Caco-2 (cell line): Measurements from ENCODE around the gene ACAN. TPM values are rescaled to one million over a fixed set of nuclear protein-coding genes. Genes with fewer than 3 reads are reported as not detected.

Experiments
- BruUV-seq: library from RNA; stranded (reverse); fragments of 400-500 nt; replicated peaks from 2 replicates; lab custom pipeline; 2021; lab: Mats Ljungman, UMichigan
- CTCF ChIA-PET: fragments of 300-600 bp; sonication (Branson Sonifier 250); formaldehyde crosslinking; loops from one replicate; lab custom pipeline; 2022; ENCODE audit warnings: antibody characterized with exemption; lab: Charles Lee
- POLR2A ChIA-PET: fragments of 300-600 bp; sonication (Branson Sonifier 250); formaldehyde crosslinking; loops from one replicate; lab custom pipeline; 2022; ENCODE audit warnings: antibody characterized with exemption; lab: Charles Lee
- DNase-seq, 2 experiments: peaks; one replicate each; pipeline versions ENCODE4 v3.0.0 to v3.0.0-alpha.2; 2020 to 2022
- H3K27me3 ChIP-seq: replicated peaks from 2 replicates; pipeline ENCODE4 v1.6.0; 2011; ENCODE audit warnings: low read length; ENCODE audit not compliant: control insufficient read depth, insufficient read depth
- H3K36me3 ChIP-seq: 2 replicates; pipeline ENCODE4 v1.5.1; 2011; ENCODE audit warnings: low read length; ENCODE audit not compliant: control insufficient read depth, insufficient read depth
- H3K4me1 ChIP-seq: fragments of 250-450 bp; sonication (Bioruptor Pico); 2 replicates; pipeline ENCODE4 v1.5.1; 2020; ENCODE audit warnings: mild to moderate bottlenecking
- H3K4me3 ChIP-seq: 2 replicates; pipeline ENCODE4 v1.5.1; 2011; ENCODE audit warnings: low read depth, mild to moderate bottlenecking, control low read depth, low read length
- H3K9me3 ChIP-seq: fragments of 250-450 bp; sonication (Bioruptor Pico); 2 replicates; pipeline ENCODE4 v1.5.1; 2020; ENCODE audit warnings: mild to moderate bottlenecking, moderate library complexity
- H3K27ac Mint-ChIP-seq: one replicate; pipeline ENCODE4 v1.8.0; 2022; ENCODE audit warnings: mixed read lengths; ENCODE audit not compliant: unreplicated experiment
- H3K27me3 Mint-ChIP-seq: one replicate; pipeline ENCODE4 v1.8.0; 2022; ENCODE audit warnings: mixed read lengths; ENCODE audit not compliant: insufficient read depth, unreplicated experiment
- H3K36me3 Mint-ChIP-seq: one replicate; pipeline ENCODE4 v1.8.0; 2022; ENCODE audit warnings: mild to moderate bottlenecking, mixed read lengths; ENCODE audit not compliant: insufficient read depth, unreplicated experiment
- H3K4me1 Mint-ChIP-seq: one replicate; pipeline ENCODE4 v1.8.0; 2022; ENCODE audit warnings: low read depth, mixed read lengths; ENCODE audit not compliant: unreplicated experiment
- H3K4me3 Mint-ChIP-seq: one replicate; pipeline ENCODE4 v1.8.0; 2022; ENCODE audit warnings: mild to moderate bottlenecking, moderate library complexity, mixed read lengths; ENCODE audit not compliant: unreplicated experiment
- H3K9me3 Mint-ChIP-seq: one replicate; pipeline ENCODE4 v1.8.0; 2022; ENCODE audit warnings: mixed read lengths; ENCODE audit not compliant: unreplicated experiment
- intact Hi-C: fragments of 100-400 bp; cut with micrococcal nuclease; formaldehyde crosslinking; loops from one replicate; pipeline ENCODE4 v1.10.0; 2022; ENCODE audit not compliant: unreplicated experiment
- total RNA-seq: library from RNA; stranded (reverse); gene quantifications from 2 replicates; pipeline ENCODE4 v1.2.3, GENCODE V29; 2022
- TF ChIP-seq, protein P1 (sequence below), 2 experiments: fragments of 200-600 bp in 1 of 2; IDR thresholded peaks; 1 replicate in 1 of 2; 2 replicates in 1 of 2; pipeline versions ENCODE4 v1.5.1 to v1.8.0; 2011 to 2022; ENCODE audit warnings: antibody characterized with exemption in 1 of 2, control low read depth in 1 of 2, inconsistent platforms in 1 of 2, low read depth in 1 of 2, low read length in 1 of 2, mild to moderate bottlenecking in 1 of 2, moderate library complexity in 1 of 2; ENCODE audit not compliant: insufficient read depth in 1 of 2, severe bottlenecking in 1 of 2, unreplicated experiment in 1 of 2

The ACAN gene
- total RNA-seq, 1 experiment from 2014 or later, result not detected

DNA sequence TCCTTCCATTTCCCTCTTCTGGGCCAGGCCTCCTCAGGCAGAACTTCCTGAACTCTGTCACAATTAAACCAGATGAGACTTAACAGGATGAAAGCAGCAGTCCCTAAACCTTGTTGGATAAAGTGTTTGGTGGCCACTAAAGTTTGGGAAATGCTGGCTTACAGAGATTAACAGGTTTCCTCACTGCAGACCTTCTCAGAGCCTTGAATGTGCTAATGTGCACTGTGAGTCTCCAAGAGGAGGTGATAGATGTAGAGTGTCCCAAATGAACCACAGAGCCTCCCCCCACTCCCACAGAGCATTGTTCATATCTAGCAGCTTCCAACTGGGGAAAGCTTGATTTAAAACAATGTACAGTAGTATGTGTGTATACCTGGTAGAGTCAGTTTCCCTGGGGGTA lies 49.2 kb downstream of the ACAN start:
- TF ChIP-seq, protein P1, sequence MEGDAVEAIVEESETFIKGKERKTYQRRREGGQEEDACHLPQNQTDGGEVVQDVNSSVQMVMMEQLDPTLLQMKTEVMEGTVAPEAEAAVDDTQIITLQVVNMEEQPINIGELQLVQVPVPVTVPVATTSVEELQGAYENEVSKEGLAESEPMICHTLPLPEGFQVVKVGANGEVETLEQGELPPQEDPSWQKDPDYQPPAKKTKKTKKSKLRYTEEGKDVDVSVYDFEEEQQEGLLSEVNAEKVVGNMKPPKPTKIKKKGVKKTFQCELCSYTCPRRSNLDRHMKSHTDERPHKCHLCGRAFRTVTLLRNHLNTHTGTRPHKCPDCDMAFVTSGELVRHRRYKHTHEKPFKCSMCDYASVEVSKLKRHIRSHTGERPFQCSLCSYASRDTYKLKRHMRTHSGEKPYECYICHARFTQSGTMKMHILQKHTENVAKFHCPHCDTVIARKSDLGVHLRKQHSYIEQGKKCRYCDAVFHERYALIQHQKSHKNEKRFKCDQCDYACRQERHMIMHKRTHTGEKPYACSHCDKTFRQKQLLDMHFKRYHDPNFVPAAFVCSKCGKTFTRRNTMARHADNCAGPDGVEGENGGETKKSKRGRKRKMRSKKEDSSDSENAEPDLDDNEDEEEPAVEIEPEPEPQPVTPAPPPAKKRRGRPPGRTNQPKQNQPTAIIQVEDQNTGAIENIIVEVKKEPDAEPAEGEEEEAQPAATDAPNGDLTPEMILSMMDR (IDR thresholded peaks at IDR 0.05; ENCODE audit: insufficient read depth in 1 of 2, low read depth in 1 of 2, low read length in 1 of 2, severe bottlenecking in 1 of 2, unreplicated experiment in 1 of 2), result no peak
- Histone ChIP-seq H3K4me1 (no peaks in the 10 kb centered on the region), H3K36me3 (no peaks in the 10 kb centered on the region), H3K4me3 (no peak overlapping the region), H3K9me3 (peaks cover 5% of the 10 kb centered on the region), H3K27me3 (no peaks in the 10 kb centered on the region)
- H3K27me3 Mint-ChIP-seq, result peaks cover 5% of the 10 kb centered on the region
- CTCF ChIA-PET, result no interaction called here
- no peak overlapping the region for H3K4me3 Mint-ChIP-seq
- H3K27ac Mint-ChIP-seq, result no peak overlapping the region
- H3K36me3 Mint-ChIP-seq, result no peaks in the 10 kb centered on the region
- POLR2A ChIA-PET, result no interaction called here
- H3K4me1 Mint-ChIP-seq, result no peaks in the 10 kb centered on the region
- no TSS peak for BruUV-seq
- H3K9me3 Mint-ChIP-seq, result peaks cover 10% of the 10 kb centered on the region
- DNase-seq, result no peak
- intact Hi-C loops, result no loop called here

DNA sequence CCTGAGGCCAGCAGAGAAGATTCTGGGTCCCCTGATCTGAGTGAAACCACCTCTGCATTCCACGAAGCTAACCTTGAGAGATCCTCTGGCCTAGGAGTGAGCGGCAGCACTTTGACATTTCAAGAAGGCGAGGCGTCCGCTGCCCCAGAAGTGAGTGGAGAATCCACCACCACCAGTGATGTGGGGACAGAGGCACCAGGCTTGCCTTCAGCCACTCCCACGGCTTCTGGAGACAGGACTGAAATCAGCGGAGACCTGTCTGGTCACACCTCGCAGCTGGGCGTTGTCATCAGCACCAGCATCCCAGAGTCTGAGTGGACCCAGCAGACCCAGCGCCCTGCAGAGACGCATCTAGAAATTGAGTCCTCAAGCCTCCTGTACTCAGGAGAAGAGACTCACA lies 55.7 kb downstream of the ACAN start:
- Histone ChIP-seq H3K36me3 (no peaks in the 10 kb centered on the region), H3K4me3 (no peak overlapping the region), H3K4me1 (no peaks in the 10 kb centered on the region), H3K27me3 (no peaks in the 10 kb centered on the region), H3K9me3 (peaks cover 5% of the 10 kb centered on the region)
- no peak overlapping the region for H3K27ac Mint-ChIP-seq
- no TSS peak for BruUV-seq
- H3K4me3 Mint-ChIP-seq, result no peak overlapping the region
- no peaks in the 10 kb centered on the region for H3K4me1 Mint-ChIP-seq
- H3K36me3 Mint-ChIP-seq, result no peaks in the 10 kb centered on the region
- no peak for DNase-seq
- ChIA-PET CTCF (no interaction called here), POLR2A (no interaction called here)
- H3K9me3 Mint-ChIP-seq, result peaks cover 10% of the 10 kb centered on the region
- H3K27me3 Mint-ChIP-seq, result peaks cover 3% of the 10 kb centered on the region
- intact Hi-C loops, result no loop called here
- TF ChIP-seq, protein P1 (IDR thresholded peaks at IDR 0.05; ENCODE audit: insufficient read depth in 1 of 2, low read depth in 1 of 2, low read length in 1 of 2, severe bottlenecking in 1 of 2, unreplicated experiment in 1 of 2), result no peak

DNA sequence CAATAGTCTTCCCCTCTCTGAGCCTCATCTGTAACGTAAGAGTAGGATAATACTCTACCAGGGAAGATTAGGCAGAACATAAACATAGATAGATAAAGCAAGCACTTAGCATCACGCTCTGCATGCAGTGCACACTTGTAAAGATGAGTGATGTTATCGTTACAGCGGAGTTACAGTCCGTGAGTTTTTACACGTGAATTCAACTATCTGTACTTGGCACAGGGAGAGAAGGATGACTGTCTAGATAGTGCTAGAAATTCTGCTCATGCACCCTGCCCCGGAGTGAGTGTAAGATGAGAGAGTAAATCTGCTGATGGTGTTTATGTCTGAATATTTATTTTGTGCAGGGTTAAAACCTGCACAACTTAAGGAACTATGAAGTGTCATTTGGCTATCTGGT lies 56.3 kb downstream of the ACAN start:
- Histone ChIP-seq H3K4me1 (no peaks in the 10 kb centered on the region), H3K36me3 (no peaks in the 10 kb centered on the region), H3K27me3 (no peaks in the 10 kb centered on the region), H3K9me3 (peaks cover 3% of the 10 kb centered on the region; the same call in 1 of the 2 replicates), H3K4me3 (no peak overlapping the region)
- H3K36me3 Mint-ChIP-seq, result no peaks in the 10 kb centered on the region
- intact Hi-C loops, result no loop called here
- no peak overlapping the region for H3K27ac Mint-ChIP-seq
- H3K27me3 Mint-ChIP-seq, result peaks cover 1% of the 10 kb centered on the region
- no peak for DNase-seq
- ChIA-PET CTCF (no interaction called here), POLR2A (no interaction called here)
- TF ChIP-seq, protein P1 (IDR thresholded peaks at IDR 0.05; ENCODE audit: insufficient read depth in 1 of 2, low read depth in 1 of 2, low read length in 1 of 2, severe bottlenecking in 1 of 2, unreplicated experiment in 1 of 2), result no peak
- no TSS peak for BruUV-seq
- peaks cover 4% of the 10 kb centered on the region for H3K9me3 Mint-ChIP-seq
- H3K4me3 Mint-ChIP-seq, result no peak overlapping the region
- H3K4me1 Mint-ChIP-seq, result no peaks in the 10 kb centered on the region
